ENCODE measurements around the gene USP9X. TPM values are rescaled to one million over a fixed set of nuclear protein-coding genes. Genes with fewer than 3 reads are reported as not detected.
"Not testable (repeated sequence)": the region's sequence is repeated elsewhere in the genome, so short reads cannot be mapped to it uniquely, and the experiment has no call there.

USP9X gene
- total and polyA plus RNA-seq, 2 experiments from 2014 or later: 23.8 to 114 TPM

DNA sequence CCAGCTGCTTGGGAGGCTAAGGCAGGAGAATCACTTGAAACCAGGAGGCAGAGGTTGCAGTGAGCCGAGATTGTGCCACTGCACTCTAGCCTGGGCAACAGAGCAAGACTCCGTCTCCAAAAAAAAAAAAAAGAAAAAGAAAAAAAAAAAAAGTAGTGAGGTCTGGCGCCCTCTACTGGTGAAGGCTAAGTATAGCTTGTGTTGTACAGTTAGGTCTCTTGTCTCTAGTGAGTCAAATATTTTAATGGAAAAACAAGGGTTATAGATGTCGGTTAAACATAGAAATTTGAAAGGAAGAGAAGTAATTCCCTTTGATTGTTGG, 29.8 kb downstream of the USP9X start:
- H3K4me2 ChIP-seq; H3K27ac ChIP-seq; H3K27me3 ChIP-seq; H3K36me3 ChIP-seq (replicated peaks; ENCODE audit: insufficient read depth, low read depth); H2AFZ ChIP-seq; H3K4me3 ChIP-seq; H3K9me2 ChIP-seq (replicated peaks; ENCODE audit: insufficient read depth); H3K9me3 ChIP-seq (ENCODE audit: low read depth); H3K4me1 ChIP-seq (ENCODE audit: insufficient read depth): not testable (repeated sequence)
- WGBS (ENCODE audit: low lambda C conversion rate, missing lambda C conversion rate): 19% methylated on average over 4 of the region's 4 CpGs
- Histone ChIP-seq H4K20me1 (ENCODE audit: insufficient read depth, poor library complexity, severe bottlenecking) (peaks cover 89% of the 10 kb centered on the region), H3K79me2 (peaks cover 97% of the 10 kb centered on the region)
- DNase-seq (ENCODE audit: low spot score): peak; percentile 38
- TF ChIP-seq, protein P1, sequence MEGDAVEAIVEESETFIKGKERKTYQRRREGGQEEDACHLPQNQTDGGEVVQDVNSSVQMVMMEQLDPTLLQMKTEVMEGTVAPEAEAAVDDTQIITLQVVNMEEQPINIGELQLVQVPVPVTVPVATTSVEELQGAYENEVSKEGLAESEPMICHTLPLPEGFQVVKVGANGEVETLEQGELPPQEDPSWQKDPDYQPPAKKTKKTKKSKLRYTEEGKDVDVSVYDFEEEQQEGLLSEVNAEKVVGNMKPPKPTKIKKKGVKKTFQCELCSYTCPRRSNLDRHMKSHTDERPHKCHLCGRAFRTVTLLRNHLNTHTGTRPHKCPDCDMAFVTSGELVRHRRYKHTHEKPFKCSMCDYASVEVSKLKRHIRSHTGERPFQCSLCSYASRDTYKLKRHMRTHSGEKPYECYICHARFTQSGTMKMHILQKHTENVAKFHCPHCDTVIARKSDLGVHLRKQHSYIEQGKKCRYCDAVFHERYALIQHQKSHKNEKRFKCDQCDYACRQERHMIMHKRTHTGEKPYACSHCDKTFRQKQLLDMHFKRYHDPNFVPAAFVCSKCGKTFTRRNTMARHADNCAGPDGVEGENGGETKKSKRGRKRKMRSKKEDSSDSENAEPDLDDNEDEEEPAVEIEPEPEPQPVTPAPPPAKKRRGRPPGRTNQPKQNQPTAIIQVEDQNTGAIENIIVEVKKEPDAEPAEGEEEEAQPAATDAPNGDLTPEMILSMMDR (IDR thresholded peaks at IDR 0.05; ENCODE audit: poor library complexity): peak; percentile 83

DNA sequence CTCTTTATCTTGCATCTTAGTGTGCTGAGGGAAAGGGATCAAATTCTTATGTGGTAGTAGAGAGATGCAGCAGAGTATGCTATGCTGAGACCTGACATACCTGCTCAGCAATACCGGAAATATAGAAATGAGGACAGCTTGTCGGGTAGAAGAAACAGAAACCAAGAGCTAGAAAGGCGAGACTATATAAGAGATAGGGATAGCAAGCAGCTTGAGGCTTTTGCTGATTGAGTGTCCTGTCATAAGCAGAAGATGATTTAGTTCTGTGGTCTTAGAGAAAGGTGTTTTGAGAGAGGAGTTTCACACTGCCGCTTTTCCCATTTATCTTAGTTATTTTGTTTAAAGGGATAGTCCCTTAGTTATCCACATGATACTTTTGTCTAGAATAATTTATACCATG, 31.7 kb downstream of the USP9X start:
- peak overlapping the region; percentile 31 for H3K4me2 ChIP-seq
- WGBS (ENCODE audit: low lambda C conversion rate, missing lambda C conversion rate): 69% methylated on average over 4 of the region's 4 CpGs
- no peak overlapping the region for H2AFZ ChIP-seq
- no peak for DNase-seq (ENCODE audit: low spot score)
- H4K20me1 ChIP-seq (ENCODE audit: insufficient read depth, poor library complexity, severe bottlenecking): peaks cover 89% of the 10 kb centered on the region
- H3K36me3 ChIP-seq (replicated peaks; ENCODE audit: insufficient read depth, low read depth): no peaks in the 10 kb centered on the region
- no peaks in the 10 kb centered on the region for H3K9me2 ChIP-seq (replicated peaks; ENCODE audit: insufficient read depth)
- H3K4me3 ChIP-seq: no peak overlapping the region
- no peaks in the 10 kb centered on the region for H3K27me3 ChIP-seq
- no peaks in the 10 kb centered on the region for H3K4me1 ChIP-seq (ENCODE audit: insufficient read depth)
- no peak overlapping the region for H3K27ac ChIP-seq
- H3K9me3 ChIP-seq (ENCODE audit: low read depth): no peaks in the 10 kb centered on the region
- no peak for TF ChIP-seq EZH2 (IDR thresholded peaks at IDR 0.05; ENCODE audit: borderline replicate concordance)
- TF ChIP-seq EZH2phosphoT487 (IDR thresholded peaks at IDR 0.05; ENCODE audit: low read depth, severe bottlenecking, unreplicated experiment): no peak
- TF ChIP-seq, protein P1 (IDR thresholded peaks at IDR 0.05; ENCODE audit: poor library complexity): no peak
- peaks cover 97% of the 10 kb centered on the region for H3K79me2 ChIP-seq

DNA sequence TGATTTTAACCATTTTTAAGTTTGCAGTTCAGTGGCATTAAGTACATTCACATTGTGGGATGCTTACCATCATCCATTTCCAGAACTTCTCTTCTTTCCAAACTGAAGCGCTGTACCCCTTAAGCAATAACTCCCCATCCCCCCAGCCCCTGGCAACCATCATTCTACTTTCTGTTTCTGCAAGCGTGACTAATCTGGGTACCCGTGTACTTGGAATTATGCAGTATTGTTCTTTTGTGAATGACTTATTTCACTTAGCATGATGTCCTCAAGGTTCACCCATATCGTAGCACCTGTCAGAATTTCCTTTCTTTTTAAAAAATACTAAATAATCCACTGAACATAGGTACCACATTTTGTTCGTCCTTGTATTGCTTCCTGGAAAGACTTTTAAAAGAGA, 32.9 kb downstream of the USP9X start:
- TF ChIP-seq EZH2 (IDR thresholded peaks at IDR 0.05; ENCODE audit: borderline replicate concordance) (no peak), EZH2phosphoT487 (IDR thresholded peaks at IDR 0.05; ENCODE audit: low read depth, severe bottlenecking, unreplicated experiment) (no peak)
- TF ChIP-seq, protein P1 (IDR thresholded peaks at IDR 0.05; ENCODE audit: poor library complexity): no peak
- Histone ChIP-seq H3K27me3 (no peaks in the 10 kb centered on the region), H3K4me3 (no peak overlapping the region), H3K4me1 (ENCODE audit: insufficient read depth) (no peaks in the 10 kb centered on the region), H4K20me1 (ENCODE audit: insufficient read depth, poor library complexity, severe bottlenecking) (peaks cover 90% of the 10 kb centered on the region), H2AFZ (no peak overlapping the region), H3K79me2 (peaks cover 97% of the 10 kb centered on the region), H3K27ac (no peak overlapping the region), H3K36me3 (replicated peaks; ENCODE audit: insufficient read depth, low read depth) (no peaks in the 10 kb centered on the region), H3K4me2 (no peak overlapping the region), H3K9me2 (replicated peaks; ENCODE audit: insufficient read depth) (no peaks in the 10 kb centered on the region), H3K9me3 (ENCODE audit: low read depth) (no peaks in the 10 kb centered on the region)
- WGBS (ENCODE audit: low lambda C conversion rate, missing lambda C conversion rate): 90% methylated on average over 5 of the region's 5 CpGs
- no peak for DNase-seq (ENCODE audit: low spot score)

DNA sequence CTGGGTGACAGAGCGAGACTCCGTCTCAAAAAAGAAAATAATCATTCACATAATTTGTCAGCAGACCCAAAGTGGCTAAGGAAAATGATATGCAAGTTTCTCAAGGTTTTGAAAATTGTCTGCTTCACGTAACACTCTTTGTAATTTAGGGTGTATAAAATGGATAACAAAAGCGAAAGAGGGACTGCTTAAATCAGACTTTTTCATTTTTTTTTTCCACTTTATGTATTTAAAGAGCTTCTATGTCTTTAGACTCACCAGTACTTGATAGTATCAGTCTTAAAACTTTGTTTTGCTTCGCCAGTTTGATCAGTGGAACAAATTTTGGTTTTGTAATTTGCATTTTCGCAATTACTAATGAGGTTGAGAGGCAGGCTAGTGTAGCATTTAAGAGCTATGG, 34.6 kb downstream of the USP9X start:
- no peak for DNase-seq (ENCODE audit: low spot score)
- Histone ChIP-seq H3K27ac (no peak overlapping the region), H3K4me2 (no peak overlapping the region), H3K4me3 (no peak overlapping the region), H3K9me3 (ENCODE audit: low read depth) (no peaks in the 10 kb centered on the region), H3K79me2 (peaks cover 97% of the 10 kb centered on the region), H3K4me1 (ENCODE audit: insufficient read depth) (no peaks in the 10 kb centered on the region), H4K20me1 (ENCODE audit: insufficient read depth, poor library complexity, severe bottlenecking) (peaks cover 85% of the 10 kb centered on the region), H3K27me3 (no peaks in the 10 kb centered on the region), H3K36me3 (replicated peaks; ENCODE audit: insufficient read depth, low read depth) (no peaks in the 10 kb centered on the region), H2AFZ (no peak overlapping the region), H3K9me2 (replicated peaks; ENCODE audit: insufficient read depth) (no peaks in the 10 kb centered on the region)
- TF ChIP-seq EZH2phosphoT487 (IDR thresholded peaks at IDR 0.05; ENCODE audit: low read depth, severe bottlenecking, unreplicated experiment) (no peak), EZH2 (IDR thresholded peaks at IDR 0.05; ENCODE audit: borderline replicate concordance) (no peak)
- TF ChIP-seq, protein P1 (IDR thresholded peaks at IDR 0.05; ENCODE audit: poor library complexity): no peak
- WGBS (ENCODE audit: low lambda C conversion rate, missing lambda C conversion rate): 87% methylated on average over 6 of the region's 6 CpGs
